Osteocyte (in vitro differentiated cells): Measurements from ENCODE around the gene VAV1. TPM values are rescaled to one million over a fixed set of nuclear protein-coding genes. Genes with fewer than 3 reads are reported as not detected.
"Not testable (repeated sequence)": the region's sequence is repeated elsewhere in the genome, so short reads cannot be mapped to it uniquely, and the experiment has no call there.

Experiments
- DNase-seq: peaks from one replicate; pipeline ENCODE4 v3.0.0; 2021; ENCODE audit warnings: mixed read lengths; ENCODE audit not compliant: unreplicated experiment; ENCODE audit errors: extremely low spot score
- H3K27ac Mint-ChIP-seq: one replicate; pipeline ENCODE4 v1.8.0; 2021; ENCODE audit warnings: mild to moderate bottlenecking, mixed read lengths; ENCODE audit not compliant: unreplicated experiment
- H3K27me3 Mint-ChIP-seq: one replicate; pipeline ENCODE4 v1.8.0; 2021; ENCODE audit warnings: mixed read lengths; ENCODE audit not compliant: unreplicated experiment
- H3K36me3 Mint-ChIP-seq: one replicate; pipeline ENCODE4 v1.8.0; 2021; ENCODE audit warnings: mixed read lengths; ENCODE audit not compliant: unreplicated experiment
- H3K4me1 Mint-ChIP-seq: one replicate; pipeline ENCODE4 v1.8.0; 2021; ENCODE audit warnings: mixed read lengths; ENCODE audit not compliant: unreplicated experiment
- H3K4me3 Mint-ChIP-seq: one replicate; pipeline ENCODE4 v1.8.0; 2021; ENCODE audit warnings: mild to moderate bottlenecking, moderate library complexity, mixed read lengths; ENCODE audit not compliant: unreplicated experiment
- H3K9me3 Mint-ChIP-seq: one replicate; pipeline ENCODE4 v1.8.0; 2021; ENCODE audit warnings: mixed read lengths; ENCODE audit not compliant: unreplicated experiment
- total RNA-seq: library from RNA; stranded (reverse); gene quantifications from 2 replicates; pipeline ENCODE4 v1.2.1, GENCODE V29; 2021
- TF ChIP-seq, protein P1 (sequence below): fragments of 200-600 bp; sonication (generic); IDR thresholded peaks from 2 replicates; pipeline ENCODE4 v1.5.0; 2021; ENCODE audit warnings: antibody characterized with exemption, mild to moderate bottlenecking, moderate library complexity

Gene VAV1
- total RNA-seq, 1 donor from 2014 or later = not detected

DNA sequence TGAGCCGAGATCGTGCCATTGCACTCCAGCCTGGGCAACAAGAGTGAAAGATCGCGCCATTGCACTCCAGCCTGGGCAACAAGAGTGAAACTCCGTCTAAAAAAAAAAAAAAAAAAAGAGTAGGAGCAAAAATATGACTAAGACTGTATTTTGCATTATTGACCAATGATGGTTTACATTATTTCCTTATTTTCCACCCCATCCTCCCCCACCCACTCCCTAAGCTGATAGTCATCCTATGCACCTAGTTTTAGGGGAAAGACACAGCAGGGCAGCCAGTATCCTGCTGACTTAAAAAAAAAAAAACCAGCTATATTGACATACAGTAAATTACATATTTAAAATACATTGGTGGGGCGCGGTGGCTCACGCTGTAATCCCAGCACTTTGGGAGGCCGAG is 25.1 kb downstream of the VAV1 start:
- peaks cover 6% of the 10 kb centered on the region for H3K9me3 Mint-ChIP-seq
- TF ChIP-seq, protein P1, sequence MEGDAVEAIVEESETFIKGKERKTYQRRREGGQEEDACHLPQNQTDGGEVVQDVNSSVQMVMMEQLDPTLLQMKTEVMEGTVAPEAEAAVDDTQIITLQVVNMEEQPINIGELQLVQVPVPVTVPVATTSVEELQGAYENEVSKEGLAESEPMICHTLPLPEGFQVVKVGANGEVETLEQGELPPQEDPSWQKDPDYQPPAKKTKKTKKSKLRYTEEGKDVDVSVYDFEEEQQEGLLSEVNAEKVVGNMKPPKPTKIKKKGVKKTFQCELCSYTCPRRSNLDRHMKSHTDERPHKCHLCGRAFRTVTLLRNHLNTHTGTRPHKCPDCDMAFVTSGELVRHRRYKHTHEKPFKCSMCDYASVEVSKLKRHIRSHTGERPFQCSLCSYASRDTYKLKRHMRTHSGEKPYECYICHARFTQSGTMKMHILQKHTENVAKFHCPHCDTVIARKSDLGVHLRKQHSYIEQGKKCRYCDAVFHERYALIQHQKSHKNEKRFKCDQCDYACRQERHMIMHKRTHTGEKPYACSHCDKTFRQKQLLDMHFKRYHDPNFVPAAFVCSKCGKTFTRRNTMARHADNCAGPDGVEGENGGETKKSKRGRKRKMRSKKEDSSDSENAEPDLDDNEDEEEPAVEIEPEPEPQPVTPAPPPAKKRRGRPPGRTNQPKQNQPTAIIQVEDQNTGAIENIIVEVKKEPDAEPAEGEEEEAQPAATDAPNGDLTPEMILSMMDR = no peak
- no peaks in the 10 kb centered on the region for H3K36me3 Mint-ChIP-seq
- H3K27me3 Mint-ChIP-seq = no peaks in the 10 kb centered on the region
- H3K27ac Mint-ChIP-seq = no peak overlapping the region
- no peak overlapping the region for H3K4me3 Mint-ChIP-seq
- DNase-seq = no peak
- H3K4me1 Mint-ChIP-seq = peaks cover 6% of the 10 kb centered on the region

- not testable (repeated sequence) for H3K36me3 Mint-ChIP-seq, H3K4me1 Mint-ChIP-seq, DNase-seq, H3K27ac Mint-ChIP-seq, H3K4me3 Mint-ChIP-seq, H3K27me3 Mint-ChIP-seq, H3K9me3 Mint-ChIP-seq
These were observed 27.8 kb downstream of the VAV1 start for GRCh38 chr19:6800160-6800790.

DNA sequence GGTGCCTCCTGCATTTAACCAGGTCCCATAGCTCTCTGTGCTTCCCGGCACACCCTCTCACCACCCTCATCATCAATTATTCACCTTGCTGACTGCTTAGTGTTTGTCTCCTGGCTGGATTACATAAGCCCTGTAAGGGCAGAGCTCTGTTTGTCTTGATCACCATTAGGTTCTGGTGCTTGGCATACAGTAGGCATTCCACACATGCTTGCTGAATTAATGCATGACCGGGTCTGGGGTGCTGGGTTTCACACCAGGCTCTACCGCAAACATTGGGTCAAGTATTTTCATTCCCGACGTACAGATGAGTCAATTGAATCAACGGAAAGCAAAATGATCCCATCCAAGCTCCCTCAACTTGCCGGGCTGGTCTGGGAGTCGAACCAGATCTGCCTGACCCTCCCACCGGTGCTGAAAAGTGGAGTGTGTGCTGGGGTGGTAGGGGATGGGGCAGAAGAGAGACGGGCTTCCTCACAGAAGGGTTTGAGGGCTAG is 28.5 kb downstream of the VAV1 start:
- H3K4me3 Mint-ChIP-seq = no peak overlapping the region
- H3K9me3 Mint-ChIP-seq = no peaks in the 10 kb centered on the region
- H3K36me3 Mint-ChIP-seq = no peaks in the 10 kb centered on the region
- DNase-seq = no peak
- H3K27me3 Mint-ChIP-seq = no peaks in the 10 kb centered on the region
- H3K4me1 Mint-ChIP-seq = peaks cover 6% of the 10 kb centered on the region
- H3K27ac Mint-ChIP-seq = no peak overlapping the region
- TF ChIP-seq, protein P1 = no peak

GRCh38 chr19:6801485-6802086 is 29.1 kb downstream of the VAV1 start:
- TF ChIP-seq, protein P1 = no peak
- H3K9me3 Mint-ChIP-seq = peaks cover 3% of the 10 kb centered on the region
- no peak for DNase-seq
- no peaks in the 10 kb centered on the region for H3K27me3 Mint-ChIP-seq
- no peaks in the 10 kb centered on the region for H3K36me3 Mint-ChIP-seq
- no peak overlapping the region for H3K27ac Mint-ChIP-seq
- H3K4me3 Mint-ChIP-seq = no peak overlapping the region
- peaks cover 6% of the 10 kb centered on the region for H3K4me1 Mint-ChIP-seq

DNA sequence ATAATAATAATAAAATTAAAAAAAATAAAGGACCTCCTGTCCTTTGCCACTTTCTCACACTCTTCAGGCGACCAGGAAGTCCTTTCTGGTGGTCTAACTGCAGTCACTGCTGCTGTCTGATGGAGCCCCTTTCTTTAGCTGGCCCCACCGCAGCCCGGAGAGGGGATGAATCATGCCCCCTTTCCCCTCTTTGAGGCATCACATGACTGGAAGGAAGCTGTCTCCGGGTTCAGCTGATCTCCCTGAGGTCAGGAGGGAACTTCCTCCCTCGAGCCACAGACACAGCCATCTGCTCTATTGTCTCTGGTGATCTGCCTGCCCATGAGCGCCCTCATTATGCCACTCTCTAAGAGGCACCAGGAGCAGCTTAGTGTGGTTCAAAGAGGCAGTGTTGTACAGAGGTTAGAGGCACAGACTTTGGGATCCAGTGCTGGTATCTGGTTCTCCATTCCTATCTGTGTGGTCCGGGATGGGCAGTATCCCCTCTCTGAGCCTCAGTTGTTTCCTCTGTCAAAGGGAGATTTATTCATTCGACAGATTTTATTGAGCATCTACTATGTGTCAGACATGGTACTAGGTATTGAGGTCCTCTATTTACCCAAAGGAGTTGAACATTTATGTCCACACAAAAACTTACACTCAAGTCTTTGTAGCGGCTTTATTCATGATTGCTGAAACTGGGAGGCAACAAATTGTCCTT is 30.0 kb downstream of the VAV1 start:
- TF ChIP-seq, protein P1 = no peak
- no peak overlapping the region for H3K4me3 Mint-ChIP-seq

More for the DNA sequence above, 30.0 kb downstream of the VAV1 start:
- peaks cover 3% of the 10 kb centered on the region for H3K9me3 Mint-ChIP-seq
- H3K27ac Mint-ChIP-seq = no peak overlapping the region
- DNase-seq = no peak
- H3K4me1 Mint-ChIP-seq = peaks cover 6% of the 10 kb centered on the region
- no peaks in the 10 kb centered on the region for H3K27me3 Mint-ChIP-seq
- no peaks in the 10 kb centered on the region for H3K36me3 Mint-ChIP-seq
